ENCODE results near the gene KDELR1. TPM values are rescaled to one million over a fixed set of nuclear protein-coding genes. Genes with fewer than 3 reads are reported as not detected.

Gene KDELR1
- total and polyA plus RNA-seq, 2 of the 13 experiments (the other 11 are each of a cell fraction or from before 2014, with no cell fraction given) = 134 to 185 TPM

- Histone ChIP-seq H3K4me1 (ENCODE audit: insufficient read depth, low read length) (no peaks in the 10 kb centered on the region), H3K27ac (ENCODE audit: extremely low read length, insufficient read depth, low read length) (no peak overlapping the region), H3K27me3 (ENCODE audit: control insufficient read depth in 1 of 2, insufficient read depth in 2 of 2, low read length in 2 of 2) (no peaks in the 10 kb centered on the region), H3K4me2 (ENCODE audit: low read depth, low read length) (no peak overlapping the region), H4K20me1 (ENCODE audit: insufficient read depth, low read length) (no peaks in the 10 kb centered on the region), H2AFZ (ENCODE audit: low read length) (no peak overlapping the region), H3K4me3 (replicated peaks in 1 of 3; ENCODE audit: insufficient read depth in 1 of 3, low read depth in 2 of 3, low read length in 3 of 3) (no peak overlapping the region), H3K9me3 (ENCODE audit: low read length) (no peaks in the 10 kb centered on the region), H3K9ac (ENCODE audit: insufficient read depth, low read depth, low read length) (no peak overlapping the region), H3K36me3 (replicated peaks in 1 of 2; ENCODE audit: control insufficient read depth in 1 of 2, insufficient read depth in 2 of 2, low read length in 2 of 2) (peaks cover 1 to 17% of the 10 kb centered on the region in 2 experiments; a peak in 4 of 5 replicates), H3K79me2 (ENCODE audit: insufficient read depth, low read length) (no peaks in the 10 kb centered on the region)
- intact Hi-C loops (cut with micrococcal nuclease; ENCODE audit: unreplicated experiment) (no loop called here), in situ Hi-C loops (cut with HindIII; ENCODE audit: extremely low pct_ligation_motif_present, low pct_unique_long_range_greater_than_20kb) (no loop called here)
- BruUV-seq (replicated peaks) = no TSS peak
- POLR2A ChIA-PET = no interaction called here
- DNase-seq (ENCODE audit: low spot score) (no peak), ATAC-seq (no peak), FAIRE-seq (no peak)
- CTCF ChIA-PET (ENCODE audit: low intra/inter-chr PET ratio, low total read pairs) = no interaction called here
- WGBS (ENCODE audit: low lambda C conversion rate) = 99% methylated on average over 10 of the region's 10 CpGs
- TF ChIP-seq NPAS2 (CRISPR knock-in tag; IDR thresholded peaks at IDR 0.05; ENCODE audit: borderline replicate concordance) (no peak), WIZ (CRISPR knock-in tag; IDR thresholded peaks at IDR 0.05) (no peak), ZBTB40 (IDR thresholded peaks at IDR 0.05) (no peak), ZBTB40 (CRISPR knock-in tag; IDR thresholded peaks at IDR 0.05) (no peak), ZNF629 (CRISPR knock-in tag; conservative IDR thresholded peaks at IDR 0.05) (peak; percentile 75), ZNF3 (CRISPR knock-in tag; IDR thresholded peaks at IDR 0.05) (no peak), CHD4 (IDR thresholded peaks at IDR 0.05; ENCODE audit: borderline replicate concordance, low read length) (peak; percentile 31; the same call in 1 of the 2 replicates), NBN (conservative IDR thresholded peaks at IDR 0.05) (no peak), SAFB2 (CRISPR knock-in tag; IDR thresholded peaks at IDR 0.05; ENCODE audit: borderline replicate concordance, low read depth) (no peak), ZSCAN30 (CRISPR knock-in tag; IDR thresholded peaks at IDR 0.05) (no peak), HNRNPK (IDR thresholded peaks at IDR 0.05; ENCODE audit: low read depth, low read length, poor library complexity, severe bottlenecking) (peak; percentile 6), ZNF768 (CRISPR knock-in tag; IDR thresholded peaks at IDR 0.05) (peak; percentile 82), EED (CRISPR knock-in tag; IDR thresholded peaks at IDR 0.05) (no peak), NR3C1 (CRISPR knock-in tag; IDR thresholded peaks at IDR 0.05) (no peak), ZNF883 (CRISPR knock-in tag; IDR thresholded peaks at IDR 0.05; ENCODE audit: not compliant biosample characterization) (no peak), ZNF614 (CRISPR knock-in tag; IDR thresholded peaks at IDR 0.05; ENCODE audit: borderline replicate concordance) (no peak)
These were observed 49.6 kb downstream of the KDELR1 start for GRCh38 chr19:48341515-48342413.

Measured in HepG2 (cell line).